HL-60 (cell line): ENCODE measurements around the gene HACD2.

Experiments
- DNase-seq, 2 experiments: peaks; one replicate each; pipeline ENCODE4 v3.0.0-alpha.2; 2010 to 2020; ENCODE audit warnings: low read depth in 1 of 2, low spot score in 1 of 2
- H3K27ac ChIP-seq: fragments of 250-450 bp; sonication (Bioruptor Pico); replicated peaks from 2 replicates; pipeline ENCODE4 v1.5.1; 2020; ENCODE audit warnings: mild to moderate bottlenecking, moderate library complexity
- H3K27me3 ChIP-seq: fragments of 250-450 bp; sonication (Bioruptor Pico); 2 replicates; pipeline ENCODE4 v1.5.1; 2021; ENCODE audit warnings: mild to moderate bottlenecking, moderate library complexity; ENCODE audit not compliant: insufficient read depth, poor library complexity, severe bottlenecking
- H3K4me3 ChIP-seq: replicated peaks from 2 replicates; pipeline ENCODE4 v1.5.1; 2011; ENCODE audit warnings: mild to moderate bottlenecking, control low read depth, low read length; ENCODE audit not compliant: insufficient read depth
- GABPA ChIP-seq: IDR thresholded peaks from 2 replicates; pipeline ENCODE4 v1.6.1; 2012; ENCODE audit warnings: low read depth
- POLR2AphosphoS5 ChIP-seq: IDR thresholded peaks from 2 replicates; pipeline ENCODE4 v1.6.1; 2012; ENCODE audit warnings: low read depth
- SPI1 ChIP-seq: IDR thresholded peaks from 2 replicates; pipeline ENCODE4 v1.6.1; 2012; ENCODE audit warnings: low read depth, mild to moderate bottlenecking, borderline replicate concordance
- TF ChIP-seq, protein P1 (sequence below): IDR thresholded peaks from 2 replicates; pipeline ENCODE4 v1.6.1; 2012; ENCODE audit warnings: low read depth; ENCODE audit not compliant: insufficient replicate concordance
- TF ChIP-seq, protein P2 (sequence below): IDR thresholded peaks from one replicate; pipeline ENCODE4 v1.5.1; 2011; ENCODE audit warnings: low read length, control low read depth, inconsistent platforms; ENCODE audit not compliant: insufficient read depth

HACD2 gene

DNA sequence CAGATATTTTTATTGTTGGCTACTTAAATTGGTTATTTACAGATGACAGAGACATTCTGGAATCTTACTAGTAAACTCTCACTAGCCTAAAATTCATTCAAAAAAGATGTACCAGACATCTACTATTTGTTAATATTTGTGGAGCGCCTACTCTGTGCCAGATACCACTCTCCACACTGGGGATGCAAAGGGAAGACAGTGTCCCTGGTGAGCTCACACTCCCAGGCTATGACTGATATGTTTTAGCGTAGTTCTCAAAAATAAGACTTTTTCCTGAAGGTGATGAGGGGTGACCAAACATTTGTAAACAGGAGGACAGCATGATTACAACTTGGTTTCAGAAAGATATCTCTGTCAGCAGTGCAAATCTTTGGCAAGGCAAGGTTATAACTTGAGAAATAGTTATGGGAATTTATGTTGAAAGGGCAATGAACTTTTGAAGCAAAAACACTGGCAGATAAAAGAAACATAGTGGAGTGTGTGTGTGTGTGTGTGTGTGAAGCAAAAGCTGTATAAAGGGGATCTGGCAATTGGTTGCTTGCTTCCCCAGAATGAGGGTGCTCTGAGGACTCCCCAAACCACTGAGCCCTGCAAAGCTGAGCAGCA lies 51.2 kb downstream of the HACD2 start:
- TF ChIP-seq, protein P1, sequence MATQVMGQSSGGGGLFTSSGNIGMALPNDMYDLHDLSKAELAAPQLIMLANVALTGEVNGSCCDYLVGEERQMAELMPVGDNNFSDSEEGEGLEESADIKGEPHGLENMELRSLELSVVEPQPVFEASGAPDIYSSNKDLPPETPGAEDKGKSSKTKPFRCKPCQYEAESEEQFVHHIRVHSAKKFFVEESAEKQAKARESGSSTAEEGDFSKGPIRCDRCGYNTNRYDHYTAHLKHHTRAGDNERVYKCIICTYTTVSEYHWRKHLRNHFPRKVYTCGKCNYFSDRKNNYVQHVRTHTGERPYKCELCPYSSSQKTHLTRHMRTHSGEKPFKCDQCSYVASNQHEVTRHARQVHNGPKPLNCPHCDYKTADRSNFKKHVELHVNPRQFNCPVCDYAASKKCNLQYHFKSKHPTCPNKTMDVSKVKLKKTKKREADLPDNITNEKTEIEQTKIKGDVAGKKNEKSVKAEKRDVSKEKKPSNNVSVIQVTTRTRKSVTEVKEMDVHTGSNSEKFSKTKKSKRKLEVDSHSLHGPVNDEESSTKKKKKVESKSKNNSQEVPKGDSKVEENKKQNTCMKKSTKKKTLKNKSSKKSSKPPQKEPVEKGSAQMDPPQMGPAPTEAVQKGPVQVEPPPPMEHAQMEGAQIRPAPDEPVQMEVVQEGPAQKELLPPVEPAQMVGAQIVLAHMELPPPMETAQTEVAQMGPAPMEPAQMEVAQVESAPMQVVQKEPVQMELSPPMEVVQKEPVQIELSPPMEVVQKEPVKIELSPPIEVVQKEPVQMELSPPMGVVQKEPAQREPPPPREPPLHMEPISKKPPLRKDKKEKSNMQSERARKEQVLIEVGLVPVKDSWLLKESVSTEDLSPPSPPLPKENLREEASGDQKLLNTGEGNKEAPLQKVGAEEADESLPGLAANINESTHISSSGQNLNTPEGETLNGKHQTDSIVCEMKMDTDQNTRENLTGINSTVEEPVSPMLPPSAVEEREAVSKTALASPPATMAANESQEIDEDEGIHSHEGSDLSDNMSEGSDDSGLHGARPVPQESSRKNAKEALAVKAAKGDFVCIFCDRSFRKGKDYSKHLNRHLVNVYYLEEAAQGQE, result no peak
- TF ChIP-seq, protein P2, sequence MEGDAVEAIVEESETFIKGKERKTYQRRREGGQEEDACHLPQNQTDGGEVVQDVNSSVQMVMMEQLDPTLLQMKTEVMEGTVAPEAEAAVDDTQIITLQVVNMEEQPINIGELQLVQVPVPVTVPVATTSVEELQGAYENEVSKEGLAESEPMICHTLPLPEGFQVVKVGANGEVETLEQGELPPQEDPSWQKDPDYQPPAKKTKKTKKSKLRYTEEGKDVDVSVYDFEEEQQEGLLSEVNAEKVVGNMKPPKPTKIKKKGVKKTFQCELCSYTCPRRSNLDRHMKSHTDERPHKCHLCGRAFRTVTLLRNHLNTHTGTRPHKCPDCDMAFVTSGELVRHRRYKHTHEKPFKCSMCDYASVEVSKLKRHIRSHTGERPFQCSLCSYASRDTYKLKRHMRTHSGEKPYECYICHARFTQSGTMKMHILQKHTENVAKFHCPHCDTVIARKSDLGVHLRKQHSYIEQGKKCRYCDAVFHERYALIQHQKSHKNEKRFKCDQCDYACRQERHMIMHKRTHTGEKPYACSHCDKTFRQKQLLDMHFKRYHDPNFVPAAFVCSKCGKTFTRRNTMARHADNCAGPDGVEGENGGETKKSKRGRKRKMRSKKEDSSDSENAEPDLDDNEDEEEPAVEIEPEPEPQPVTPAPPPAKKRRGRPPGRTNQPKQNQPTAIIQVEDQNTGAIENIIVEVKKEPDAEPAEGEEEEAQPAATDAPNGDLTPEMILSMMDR, result no peak
- no peak for TF ChIP-seq GABPA
- TF ChIP-seq POLR2AphosphoS5, result no peak
- TF ChIP-seq SPI1, result no peak
- DNase-seq, result no peak
- Histone ChIP-seq H3K27ac (no peak overlapping the region), H3K27me3 (no peaks in the 10 kb centered on the region), H3K4me3 (no peak overlapping the region)

DNA sequence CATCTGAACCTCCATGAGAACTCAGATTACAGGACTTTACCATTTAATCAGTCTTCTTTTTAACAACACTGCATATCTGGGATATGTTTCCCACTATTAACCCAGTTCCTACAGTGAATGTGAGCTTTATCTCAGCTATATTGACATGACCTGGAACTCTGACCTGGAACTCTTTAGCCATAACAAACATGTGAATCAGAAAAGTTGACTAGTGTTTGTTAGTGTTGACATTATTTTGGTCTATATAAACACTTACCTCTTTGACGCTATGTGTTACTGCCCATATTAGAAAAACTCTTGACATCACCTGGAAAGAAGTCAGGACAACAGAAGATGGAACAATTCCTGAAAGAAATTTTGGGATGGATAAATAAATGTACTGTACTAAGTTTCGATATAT lies 56.7 kb downstream of the HACD2 start:
- Histone ChIP-seq H3K4me3 (no peak overlapping the region), H3K27ac (no peak overlapping the region), H3K27me3 (no peaks in the 10 kb centered on the region)
- TF ChIP-seq SPI1 (no peak), GABPA (no peak), POLR2AphosphoS5 (no peak)
- TF ChIP-seq, protein P2, result no peak
- TF ChIP-seq, protein P1, result no peak
- DNase-seq, result no peak

DNA sequence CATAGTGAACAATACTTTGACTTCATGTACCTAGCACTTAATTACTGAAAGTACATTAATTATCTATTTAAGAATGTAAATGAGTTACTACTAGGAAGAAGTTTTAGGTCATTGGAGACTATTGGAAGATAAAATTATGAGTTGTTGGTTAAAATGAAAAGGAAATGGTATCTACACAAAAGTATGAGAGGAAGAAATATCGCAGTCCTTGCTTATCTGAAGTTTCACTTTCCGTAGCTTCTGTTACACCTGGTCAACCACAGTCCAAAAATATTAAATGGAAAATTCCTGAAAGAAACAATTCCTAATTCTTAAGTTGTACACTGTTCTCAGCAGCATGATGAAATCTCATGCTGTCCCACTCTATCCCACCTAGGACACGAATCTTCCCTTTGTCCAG lies 57.8 kb downstream of the HACD2 start:
- Histone ChIP-seq H3K27ac (no peak overlapping the region), H3K4me3 (no peak overlapping the region), H3K27me3 (no peaks in the 10 kb centered on the region)
- no peak for TF ChIP-seq POLR2AphosphoS5
- TF ChIP-seq, protein P2, result no peak
- TF ChIP-seq, protein P1, result no peak
- TF ChIP-seq SPI1, result no peak
- TF ChIP-seq GABPA, result no peak
- DNase-seq, result no peak
